CD14-positive monocyte (primary cell): ENCODE data around the gene PTGS1. TPM values are rescaled to one million over a fixed set of nuclear protein-coding genes. Genes with fewer than 3 reads are reported as not detected.

Experiments used
- DNase-seq, 3 donors: peaks; one replicate each; pipeline ENCODE4 v3.0.0-alpha.2; 2011 to 2022
- H2AFZ ChIP-seq: 2 replicates; pipeline ENCODE4 v1.6.0; 2012; ENCODE audit warnings: mild to moderate bottlenecking, low read depth, low read length, inconsistent platforms; ENCODE audit not compliant: insufficient read depth, poor library complexity, severe bottlenecking
- H3K27ac ChIP-seq, 2 donors: 1 replicate in 1 of 2; 2 replicates in 1 of 2; pipeline ENCODE4 v1.5.1; 2012 to 2013; ENCODE audit warnings: low read length in 2 of 2, control low read depth in 1 of 2, inconsistent platforms in 1 of 2, low read depth in 1 of 2, mild to moderate bottlenecking in 1 of 2
- H3K27me3 ChIP-seq, 2 donors: one replicate each; pipeline versions ENCODE4 v1.6.0 to v1.6.1; 2011 to 2013; ENCODE audit warnings: low read length in 2 of 2; ENCODE audit not compliant: control insufficient read depth in 2 of 2, insufficient read depth in 2 of 2
- H3K36me3 ChIP-seq, 2 donors: replicated peaks in 1 of 2; 1 replicate in 1 of 2; 2 replicates in 1 of 2; pipeline versions ENCODE4 v1.5.1 to v1.6.1; 2012 to 2013; ENCODE audit warnings: low read length in 2 of 2, control low read depth in 1 of 2, inconsistent platforms in 1 of 2, mild to moderate bottlenecking in 1 of 2; ENCODE audit not compliant: insufficient read depth in 2 of 2, control insufficient read depth in 1 of 2
- H3K4me1 ChIP-seq, 2 donors: 1 replicate in 1 of 2; 2 replicates in 1 of 2; pipeline versions ENCODE4 v1.5.1 to v1.6.1; 2012 to 2013; ENCODE audit warnings: low read length in 2 of 2, control low read depth in 1 of 2, inconsistent platforms in 1 of 2, mild to moderate bottlenecking in 1 of 2, moderate library complexity in 1 of 2; ENCODE audit not compliant: insufficient read depth in 2 of 2, control insufficient read depth in 1 of 2
- H3K4me2 ChIP-seq: replicated peaks from 2 replicates; pipeline ENCODE3; 2012; ENCODE audit warnings: low read length, moderate library complexity, mild to moderate bottlenecking; ENCODE audit not compliant: poor library complexity, severe bottlenecking; ENCODE audit errors: extremely low read depth
- H3K4me3 ChIP-seq, 3 experiments: fragments of 200-600 bp in 1 of 3; sonication (generic) in 1 of 3; replicated peaks in 1 of 3; 1 replicate in 2 of 3; 2 replicates in 1 of 3; pipeline ENCODE4 v1.5.1; 2011 to 2013; ENCODE audit warnings: low read length in 3 of 3, mild to moderate bottlenecking in 3 of 3, control low read depth in 2 of 3, low read depth in 2 of 3, inconsistent platforms in 1 of 3, moderate library complexity in 1 of 3
- H3K79me2 ChIP-seq: 2 replicates; pipeline ENCODE4 v1.6.0; 2012; ENCODE audit warnings: mild to moderate bottlenecking, control low read depth, inconsistent platforms, low read length, moderate library complexity; ENCODE audit not compliant: insufficient read depth
- H3K9ac ChIP-seq: 2 replicates; pipeline ENCODE4 v1.6.0; 2017; ENCODE audit warnings: low read length, mild to moderate bottlenecking; ENCODE audit not compliant: insufficient read depth, poor library complexity, severe bottlenecking
- H3K9me3 ChIP-seq, 2 donors: replicated peaks in 1 of 2; 1 replicate in 1 of 2; 2 replicates in 1 of 2; pipeline versions ENCODE4 v1.5.1 to v1.6.1; 2012 to 2013; ENCODE audit warnings: low read length in 2 of 2, control low read depth in 1 of 2; ENCODE audit not compliant: control insufficient read depth in 1 of 2, insufficient read depth in 1 of 2
- H4K20me1 ChIP-seq: 2 replicates; pipeline ENCODE4 v1.6.0; 2012; ENCODE audit warnings: mild to moderate bottlenecking, low read length, control low read depth, moderate library complexity; ENCODE audit not compliant: insufficient read depth
- H3K27ac Mint-ChIP-seq, 7 donors: one replicate each; pipeline ENCODE4 v1.8.0; 2020; ENCODE audit warnings: mild to moderate bottlenecking in 7 of 7, mixed read lengths in 7 of 7, moderate library complexity in 6 of 7, inconsistent platforms in 2 of 7
- H3K27me3 Mint-ChIP-seq, 3 donors: one replicate each; pipeline ENCODE4 v1.8.0; 2021 to 2022; ENCODE audit warnings: low read depth in 3 of 3, mild to moderate bottlenecking in 3 of 3, mixed read lengths in 3 of 3, moderate library complexity in 3 of 3, inconsistent platforms in 1 of 3
- H3K36me3 Mint-ChIP-seq, 2 donors: one replicate each; pipeline ENCODE4 v1.8.0; 2020; ENCODE audit warnings: mixed read lengths in 2 of 2, inconsistent platforms in 1 of 2, mild to moderate bottlenecking in 1 of 2
- H3K4me1 Mint-ChIP-seq: one replicate; pipeline ENCODE4 v1.8.0; 2020; ENCODE audit warnings: mild to moderate bottlenecking, mixed read lengths
- H3K4me3 Mint-ChIP-seq, 2 donors: one replicate each; pipeline ENCODE4 v1.8.0; 2020; ENCODE audit warnings: mild to moderate bottlenecking in 2 of 2, mixed read lengths in 2 of 2, moderate library complexity in 1 of 2
- H3K9me3 Mint-ChIP-seq, 7 donors: one replicate each; pipeline ENCODE4 v1.8.0; 2020 to 2022; ENCODE audit warnings: mixed read lengths in 7 of 7, mild to moderate bottlenecking in 6 of 7, moderate library complexity in 6 of 7, inconsistent platforms in 2 of 7
- CTCF ChIP-seq: fragments of 200-600 bp; IDR thresholded peaks from one replicate; pipeline ENCODE4 v1.8.0; 2022; ENCODE audit warnings: antibody characterized with exemption, mild to moderate bottlenecking
- WGBS: methylation state at CpG from one replicate; pipeline ENCODE4 v1.1.5; 2013; ENCODE audit warnings: missing lambda C conversion rate; ENCODE audit not compliant: insufficient coverage; 5-methylcytosine and 5-hydroxymethylcytosine counted together
- intact Hi-C, 2 donors: fragments of 100-400 bp; cut with micrococcal nuclease; formaldehyde crosslinking; loops; one replicate each; pipeline versions ENCODE4 v1.15.0 to v1.15.1; 2023
- polyA plus RNA-seq, 3 donors: library from polyadenylated mRNA; depleted of rRNA in 1 of 3; unstranded in 2 of 3; stranded (reverse) in 1 of 3; fragments of 300-500 nt in 2 of 3; fragments of >200 nt in 1 of 3; fragmentation: Illumina TruSeq in 2 of 3; gene quantifications; 1 replicate in 2 of 3; 2 replicates in 1 of 3; pipeline ENCODE4 v1.2.3, GENCODE V29; 2012 to 2021

PTGS1 gene
- polyA plus RNA-seq, 3 donors, result 17.9 to 27.8 (median 20.5) TPM

DNA sequence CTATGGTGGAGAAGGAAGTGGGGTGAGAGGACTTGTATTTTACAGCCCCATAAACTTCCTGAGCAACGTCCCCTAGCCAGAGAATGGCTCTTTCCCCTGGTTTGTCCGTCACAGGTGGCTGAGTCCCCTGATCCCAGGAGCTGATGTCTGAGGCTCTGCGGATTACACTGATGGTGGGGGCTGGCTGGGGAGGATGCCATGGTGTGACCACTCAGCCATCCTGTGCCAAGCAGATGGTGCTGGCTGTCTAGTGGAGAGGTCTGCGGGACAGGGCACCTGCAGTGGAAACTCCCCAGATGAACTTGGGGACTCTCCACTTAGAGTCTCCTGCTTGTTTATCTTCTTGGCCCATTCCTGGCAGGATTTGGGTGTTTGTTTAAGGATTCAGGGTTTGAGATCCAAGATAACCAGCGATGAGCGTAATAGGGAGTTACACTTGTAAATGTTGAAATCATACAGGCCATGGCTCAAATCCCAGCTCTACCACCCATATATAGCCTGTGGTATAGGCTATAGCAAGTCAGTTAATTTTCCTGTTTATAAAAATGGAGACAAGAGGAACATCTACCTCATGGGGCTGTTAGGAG is 4.7 kb upstream of the PTGS1 start:
- Histone ChIP-seq H3K4me3 (no peak overlapping the region), H3K27ac (no peak overlapping the region), H3K4me2 (no peak overlapping the region), H3K9ac (no peak overlapping the region), H3K4me1 (peaks cover 15 to 18% of the 10 kb centered on the region in 2 donors), H2AFZ (peak overlapping the region; percentile 21), H4K20me1 (no peaks in the 10 kb centered on the region), H3K27me3 (no peaks in the 10 kb centered on the region), H3K79me2 (no peaks in the 10 kb centered on the region), H3K36me3 (no peaks in the 10 kb centered on the region), H3K9me3 (no peaks in the 10 kb centered on the region)
- Mint-ChIP-seq H3K36me3 (no peaks in the 10 kb centered on the region), H3K27ac (no peak overlapping the region), H3K4me1 (peaks cover 14% of the 10 kb centered on the region), H3K27me3 (peaks cover 0 to 5% (median 0%) of the 10 kb centered on the region in 3 donors), H3K4me3 (no peak overlapping the region), H3K9me3 (peaks cover 0 to 4% (median 3%) of the 10 kb centered on the region in 7 donors)
- intact Hi-C loops, result no loop called here
- 93% methylated on average over 2 of the region's 6 CpGs for WGBS
- no peak for DNase-seq
- no peak for TF ChIP-seq CTCF

DNA sequence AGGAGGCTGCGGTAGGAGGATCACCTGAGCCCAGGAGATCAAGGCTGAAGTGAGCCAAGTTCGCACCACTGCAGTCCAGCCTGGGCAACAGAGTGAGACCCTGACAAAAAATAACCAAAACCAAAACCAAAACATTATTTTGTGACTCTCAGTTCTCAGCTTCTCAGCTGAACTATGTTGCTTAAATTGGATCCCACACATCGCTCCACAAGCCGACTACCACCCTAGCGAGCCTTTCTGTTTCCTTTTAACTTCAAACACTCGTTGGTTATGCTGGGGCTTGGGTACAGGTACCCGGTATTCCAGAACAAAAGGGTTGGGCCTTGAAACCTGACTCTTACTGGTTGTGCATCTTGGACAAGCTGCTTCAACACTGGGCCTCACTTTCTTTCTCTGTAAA is 3.8 kb upstream of the PTGS1 start:
- intact Hi-C loops, result no loop called here
- no peak overlapping the region for H3K4me3 ChIP-seq
- Mint-ChIP-seq H3K4me3 (no peak overlapping the region), H3K9me3 (peaks cover 0 to 4% (median 3%) of the 10 kb centered on the region in 7 donors), H3K36me3 (peaks cover 0 to 2% of the 10 kb centered on the region in 2 donors), H3K27me3 (peaks cover 0 to 7% (median 1%) of the 10 kb centered on the region in 3 donors), H3K4me1 (peaks cover 23% of the 10 kb centered on the region), H3K27ac (no peak overlapping the region)
- H3K4me2 ChIP-seq, result no peak overlapping the region
- no peaks in the 10 kb centered on the region for H3K9me3 ChIP-seq
- no peak for TF ChIP-seq CTCF
- H3K27ac ChIP-seq, result no peak overlapping the region
- no peaks in the 10 kb centered on the region for H3K79me2 ChIP-seq
- no peak overlapping the region for H3K9ac ChIP-seq
- peaks cover 4% of the 10 kb centered on the region for H4K20me1 ChIP-seq
- no peaks in the 10 kb centered on the region for H3K36me3 ChIP-seq
- DNase-seq, result no peak
- no peaks in the 10 kb centered on the region for H3K27me3 ChIP-seq
- WGBS, result no CpG with 5 or more reads among the region's 7 CpGs
- H2AFZ ChIP-seq, result no peak overlapping the region
- peaks cover 24 to 27% of the 10 kb centered on the region in 2 donors for H3K4me1 ChIP-seq
